H1 (cell line): Measurements from ENCODE around the gene TRIM46. TPM values are rescaled to one million over a fixed set of nuclear protein-coding genes. Genes with fewer than 3 reads are reported as not detected.

Experiments
- CTCF ChIA-PET: fragments of 300-600 bp; sonication (Branson Sonifier 250); formaldehyde crosslinking; loops from one replicate; lab custom pipeline; 2021; ENCODE audit not compliant: partially characterized antibody; lab: Charles Lee
- POLR2A ChIA-PET: fragments of 300-600 bp; sonication (Branson Sonifier 250); formaldehyde crosslinking; loops from one replicate; lab custom pipeline; 2021; ENCODE audit warnings: inconsistent platforms; ENCODE audit not compliant: partially characterized antibody; lab: Charles Lee
- DNase-seq, 2 experiments: peaks; one replicate each; pipeline versions ENCODE4 v3.0.0 to v3.0.0-alpha.2; 2010 to 2022; ENCODE audit warnings: low spot score in 2 of 2, low read depth in 1 of 2, mixed read lengths in 1 of 2
- FAIRE-seq: peaks from 2 replicates; lab custom pipeline; 2011; peaks lifted over from hg19 to GRCh38; lab: Jason Lieb, UNC
- H2AFZ ChIP-seq: 2 replicates; pipeline ENCODE4 v1.8.1; 2012; ENCODE audit warnings: low read length, inconsistent platforms
- H2AK5ac ChIP-seq: 2 replicates; pipeline ENCODE4 v1.6.1; 2013; ENCODE audit warnings: low read depth, low read length
- H2BK120ac ChIP-seq: replicated peaks from 2 replicates; pipeline ENCODE3; 2013; ENCODE audit warnings: low read depth, low read length, inconsistent platforms
- H2BK12ac ChIP-seq: 2 replicates; pipeline ENCODE4 v1.6.1; 2013; ENCODE audit warnings: low read depth, low read length
- H2BK15ac ChIP-seq: 2 replicates; pipeline ENCODE4 v1.6.1; 2013; ENCODE audit warnings: low read length
- H2BK20ac ChIP-seq: 2 replicates; pipeline ENCODE4 v1.6.1; 2013; ENCODE audit warnings: low read length
- H2BK5ac ChIP-seq: 2 replicates; pipeline ENCODE4 v1.6.1; 2013; ENCODE audit warnings: low read depth, low read length
- H3K14ac ChIP-seq: 2 replicates; pipeline ENCODE4 v1.6.1; 2013; ENCODE audit warnings: inconsistent platforms; ENCODE audit not compliant: insufficient read length
- H3K18ac ChIP-seq: 2 replicates; pipeline ENCODE4 v1.6.1; 2013; ENCODE audit warnings: low read length; ENCODE audit errors: extremely low read depth
- H3K23ac ChIP-seq: 2 replicates; pipeline ENCODE4 v1.6.1; 2013; ENCODE audit warnings: inconsistent platforms; ENCODE audit not compliant: insufficient read length
- H3K23me2 ChIP-seq: 2 replicates; pipeline ENCODE4 v1.6.1; 2013; ENCODE audit warnings: low read depth, low read length
- H3K27ac ChIP-seq: 2 replicates; pipeline ENCODE4 v1.6.1; 2011; ENCODE audit warnings: low read depth, low read length, inconsistent platforms
- H3K27me3 ChIP-seq, 4 experiments: replicated peaks in 1 of 4; 1 replicate in 1 of 4; 2 replicates in 3 of 4; pipeline versions ENCODE4 v1.6.1 to v1.8.1; 2011 to 2013; ENCODE audit warnings: low read length in 3 of 4, mild to moderate bottlenecking in 3 of 4, inconsistent platforms in 2 of 4, mixed read lengths in 2 of 4, moderate library complexity in 1 of 4; ENCODE audit not compliant: control insufficient read depth in 3 of 4, insufficient read depth in 3 of 4; ENCODE audit errors: extremely low read depth in 1 of 4
- H3K36me3 ChIP-seq, 4 experiments: 2 replicates each; pipeline versions ENCODE4 v1.6.1 to v1.8.1; 2011 to 2013; ENCODE audit warnings: mild to moderate bottlenecking in 4 of 4, low read length in 3 of 4, moderate library complexity in 2 of 4, control low read depth in 1 of 4, inconsistent platforms in 1 of 4; ENCODE audit not compliant: insufficient read depth in 4 of 4, control insufficient read depth in 2 of 4
- H3K4ac ChIP-seq: replicated peaks from 2 replicates; pipeline ENCODE3; 2013; ENCODE audit warnings: low read length, low read depth, mixed read lengths, inconsistent platforms; ENCODE audit not compliant: insufficient read length
- H3K4me1 ChIP-seq, 4 experiments: replicated peaks in 1 of 4; 1 replicate in 1 of 4; 2 replicates in 3 of 4; pipeline versions ENCODE4 v1.6.1 to v1.8.1; 2011 to 2013; ENCODE audit warnings: low read length in 3 of 4, inconsistent platforms in 2 of 4, mixed read lengths in 1 of 4; ENCODE audit not compliant: insufficient read depth in 4 of 4, control insufficient read depth in 3 of 4
- H3K4me2 ChIP-seq, 2 experiments: 2 replicates each; pipeline versions ENCODE4 v1.6.1 to v1.8.1; 2011 to 2013; ENCODE audit warnings: low read depth in 2 of 2, low read length in 2 of 2, control low read depth in 1 of 2, inconsistent platforms in 1 of 2, mild to moderate bottlenecking in 1 of 2; ENCODE audit not compliant: insufficient read depth in 1 of 2
- H3K4me3 ChIP-seq, 4 experiments: fragments of 200-600, 300-600 bp in 1 of 4; sonication (generic), shearing (Covaris generic), sonication (Bioruptor Twin) in 1 of 4; 2 replicates each; pipeline versions ENCODE4 v1.5.1 to v1.8.1; 2011 to 2016; ENCODE audit warnings: low read length in 4 of 4, low read depth in 3 of 4, control low read depth in 2 of 4, inconsistent platforms in 2 of 4, mild to moderate bottlenecking in 2 of 4, mixed read lengths in 1 of 4, moderate library complexity in 1 of 4; ENCODE audit not compliant: insufficient read depth in 2 of 4; ENCODE audit errors: extremely low read depth in 1 of 4
- H3K56ac ChIP-seq: replicated peaks from 2 replicates; pipeline ENCODE3; 2013; ENCODE audit warnings: low read depth, mild to moderate bottlenecking, mixed read lengths, low read length, inconsistent platforms; ENCODE audit not compliant: insufficient read length
- H3K79me1 ChIP-seq: 2 replicates; pipeline ENCODE4 v1.6.1; 2013; ENCODE audit warnings: low read depth, low read length, control low read depth
- H3K79me2 ChIP-seq, 2 experiments: 2 replicates each; pipeline versions ENCODE4 v1.6.1 to v1.8.1; 2012 to 2013; ENCODE audit warnings: low read length in 2 of 2, mild to moderate bottlenecking in 2 of 2, inconsistent platforms in 1 of 2; ENCODE audit not compliant: insufficient read depth in 2 of 2, control insufficient read depth in 1 of 2
- H3K9ac ChIP-seq, 4 experiments: replicated peaks in 1 of 4; 1 replicate in 1 of 4; 2 replicates in 3 of 4; pipeline versions ENCODE4 v1.6.1 to v1.8.1; 2011 to 2013; ENCODE audit warnings: low read depth in 3 of 4, low read length in 3 of 4, control low read depth in 2 of 4, mild to moderate bottlenecking in 2 of 4, moderate library complexity in 2 of 4, inconsistent platforms in 1 of 4; ENCODE audit errors: extremely low read depth in 1 of 4
- H3K9me3 ChIP-seq, 2 experiments: 2 replicates each; pipeline versions ENCODE4 v1.6.1 to v1.8.1; 2012 to 2013; ENCODE audit warnings: mild to moderate bottlenecking in 2 of 2, moderate library complexity in 2 of 2, control low read depth in 1 of 2, inconsistent platforms in 1 of 2, low read depth in 1 of 2, low read length in 1 of 2, mixed read lengths in 1 of 2; ENCODE audit not compliant: insufficient read depth in 2 of 2
- H4K20me1 ChIP-seq, 2 experiments: replicated peaks in 1 of 2; 2 replicates each; pipeline versions ENCODE3 to v1.8.1; 2011 to 2013; ENCODE audit warnings: inconsistent platforms in 2 of 2, low read length in 2 of 2, mild to moderate bottlenecking in 1 of 2; ENCODE audit not compliant: insufficient read depth in 2 of 2, control insufficient read depth in 1 of 2
- H4K5ac ChIP-seq: 2 replicates; pipeline ENCODE4 v1.6.1; 2013; ENCODE audit warnings: low read length, low read depth, mixed read lengths, inconsistent platforms; ENCODE audit not compliant: insufficient read length
- H4K8ac ChIP-seq: 2 replicates; pipeline ENCODE4 v1.8.0; 2013; ENCODE audit warnings: mild to moderate bottlenecking, moderate library complexity, low read length, inconsistent platforms; ENCODE audit not compliant: insufficient read depth; ENCODE audit errors: extremely low read depth
- H4K91ac ChIP-seq: replicated peaks from 2 replicates; pipeline ENCODE3; 2013; ENCODE audit warnings: low read length, mixed read lengths, inconsistent platforms; ENCODE audit not compliant: insufficient read length
- CEBPB ChIP-seq: IDR thresholded peaks from 2 replicates; pipeline ENCODE4 v1.6.1; 2012; ENCODE audit warnings: low read depth, low read length
- EGR1 ChIP-seq: IDR thresholded peaks from 2 replicates; pipeline ENCODE4 v1.6.1; 2011; ENCODE audit warnings: low read depth, low read length, borderline replicate concordance
- HDAC2 ChIP-seq, 2 experiments: fragments of 300-600 bp in 1 of 2; sonication (generic) in 1 of 2; IDR thresholded peaks; 2 replicates each; pipeline ENCODE4 v1.6.1; 2011 to 2012; ENCODE audit warnings: low read depth in 2 of 2, low read length in 2 of 2, mild to moderate bottlenecking in 2 of 2, moderate library complexity in 2 of 2, borderline replicate concordance in 1 of 2, inconsistent platforms in 1 of 2
- KDM1A ChIP-seq: fragments of 200-600, 300-600 bp; sonication (generic); IDR thresholded peaks from 2 replicates; pipeline ENCODE4 v1.7.1; 2016; ENCODE audit warnings: mild to moderate bottlenecking, low read length, borderline replicate concordance
- KDM4A ChIP-seq: IDR thresholded peaks from one replicate; pipeline ENCODE4 v1.7.1; 2012; ENCODE audit warnings: low read depth, mild to moderate bottlenecking, moderate library complexity, low read length, inconsistent platforms; ENCODE audit not compliant: severe bottlenecking
- MAFK ChIP-seq: IDR thresholded peaks from 2 replicates; pipeline ENCODE4 v1.6.1; 2012; ENCODE audit warnings: low read depth, mild to moderate bottlenecking, improper control_type of control experiment, low read length
- RFX5 ChIP-seq: IDR thresholded peaks from 2 replicates; pipeline ENCODE4 v1.6.1; 2011; ENCODE audit warnings: low read depth, low read length, improper control_type of control experiment, borderline replicate concordance
- SAP30 ChIP-seq: fragments of 300-600 bp; sonication (generic); IDR thresholded peaks from 2 replicates; pipeline ENCODE4 v1.7.1; 2012; ENCODE audit warnings: low read length, moderate library complexity, mild to moderate bottlenecking, inconsistent platforms; ENCODE audit not compliant: insufficient read depth, insufficient replicate concordance
- TAF7 ChIP-seq: optimal IDR thresholded peaks from 2 replicates; pipeline ENCODE3; 2011; ENCODE audit warnings: low read depth, mild to moderate bottlenecking, inconsistent platforms, low read length, moderate library complexity, borderline replicate concordance
- YY1 ChIP-seq: IDR thresholded peaks from 2 replicates; pipeline ENCODE4 v1.6.1; 2011; ENCODE audit warnings: low read depth, mild to moderate bottlenecking, low read length
- WGBS, 2 experiments: shearing (Covaris generic) in 1 of 2; methylation state at CpG; one replicate each; pipeline versions ENCODE4 v1.1.6 to v1.1.7; 2013 to 2015; ENCODE audit warnings: low lambda C conversion rate in 2 of 2, mixed read lengths in 2 of 2, inconsistent platforms in 1 of 2, low coverage in 1 of 2, missing lambda C conversion rate in 1 of 2; ENCODE audit not compliant: insufficient replicate concordance in 2 of 2, insufficient coverage in 1 of 2, insufficient read length in 1 of 2; ENCODE audit errors: extremely low coverage in 1 of 2, missing lambda C conversion rate in 1 of 2; 5-methylcytosine and 5-hydroxymethylcytosine counted together
- polyA plus RNA-seq, 7 experiments: library from polyadenylated mRNA; depleted of rRNA in 3 of 7; stranded (reverse) in 5 of 7; unstranded in 2 of 7; fragments of >200 nt in 5 of 7; fragments of 200-250 nt in 2 of 7; gene quantifications; 1 replicate in 5 of 7; 2 replicates in 1 of 7; 4 replicates in 1 of 7; pipeline versions ENCODE4 v1.2.1 to v1.2.3, GENCODE V29; 2011 to 2013; ENCODE audit warnings: missing spikeins in 2 of 7, mixed read lengths in 2 of 7
- total RNA-seq: library from RNA; stranded (reverse); fragmentation: NEBNext Ultra II Directional; extraction: Animal tissue kit (Norgen Biotek cat#: 25700); gene quantifications from 2 replicates; pipeline ENCODE4 v1.2.1, GENCODE V29; 2021

TRIM46 gene
- total and polyA plus RNA-seq, 2 of the 8 experiments (the other 6 are each of a cell fraction or from before 2014, with no cell fraction given) = 15.5 to 21.6 TPM

GRCh38 chr1:155195201-155196102 lies 21.8 kb downstream of the TRIM46 start:
- Histone ChIP-seq H3K27ac (peak overlapping the region; percentile 92), H3K36me3 (peaks cover 30 to 42% (median 34%) of the 10 kb centered on the region in 4 experiments), H3K14ac (peak overlapping the region; percentile 24), H4K5ac (peak overlapping the region; percentile 98), H2BK5ac (peak overlapping the region; percentile 99), H4K91ac (peak overlapping the region; percentile 86), H2BK120ac (peak overlapping the region; percentile 89), H2AK5ac (peak overlapping the region; percentile 99), H3K9ac (peak overlapping the region; percentile 55 to 96 (median 93)), H3K4me2 (peak overlapping the region; percentile 93 to 95), H3K4me1 (peaks cover 9 to 31% (median 25%) of the 10 kb centered on the region in 4 experiments), H3K4ac (peak overlapping the region; percentile 99), H3K79me1 (peaks cover 22% of the 10 kb centered on the region), H2BK15ac (peak overlapping the region; percentile 88; the same call in 1 of the 2 replicates), H3K4me3 (peak overlapping the region; percentile 94 to 98 (median 96)), H2AFZ (no peak overlapping the region), H3K23me2 (peaks cover 24% of the 10 kb centered on the region), H4K20me1 (peaks cover 10 to 30% of the 10 kb centered on the region in 2 experiments), H3K56ac (peak overlapping the region; percentile 97), H2BK20ac (peak overlapping the region; percentile 63), H3K27me3 (no peaks in the 10 kb centered on the region; a peak in 1 of 7 replicates), H3K79me2 (peaks cover 6 to 34% of the 10 kb centered on the region in 2 experiments; a peak in 3 of 4 replicates), H4K8ac (peak overlapping the region; percentile 80; the same call in 1 of the 2 replicates), H3K18ac (peak overlapping the region; percentile 82), H2BK12ac (peak overlapping the region; percentile 96), H3K9me3 (no peaks in the 10 kb centered on the region), H3K23ac (no peak overlapping the region)
- CTCF ChIA-PET = interaction anchor here (0.8 to 5.1 kb wide), 12 partner anchors 10 to 112 kb away, joined by 3 to 107 read pairs (median 8); partner anchors contain the start of genes KRTCAP2, THBS3 and TRIM46
- WGBS, 2 experiments = 0% methylated on average over 9 of the region's 27 CpGs; no CpG with 5 or more reads in 1 of the 2 experiments
- no peak for FAIRE-seq
- POLR2A ChIA-PET = interaction anchor here (0.6 to 19.4 kb wide), 30 partner anchors 12 to 240 kb away, joined by 3 to 512 read pairs (median 6); partner anchors contain the start of genes FLAD1, HCN3, KRTCAP2 and MTX1
- peak in 1 of 2 experiments; percentile 55 for DNase-seq
- TF ChIP-seq HDAC2 (IDR thresholded peaks at IDR 0.05; ENCODE audit: borderline replicate concordance in 1 of 2, low read depth in 2 of 2, low read length in 2 of 2) (0 out of 4 replicates have a peak, but pooled peaks of 1 of the 2 experiments have one; percentile 12), KDM1A (no peak), TAF7 (peak; percentile 66), CEBPB (no peak), SAP30 (peak; percentile 47), EGR1 (no peak), MAFK (no peak), KDM4A (no peak), YY1 (no peak), RFX5 (no peak)
